SHP77 treated with DMSO at 0.1 percent for 48 hours (cell line): Measurements from ENCODE around the gene ZSWIM5.
"Not testable (repeated sequence)": the region's sequence is repeated elsewhere in the genome, so short reads cannot be mapped to it uniquely, and the experiment has no call there.

Experiments used
- DNase-seq: peaks from one replicate; lab custom pipeline; 2025; lab: John Stamatoyannopoulos, UW

ZSWIM5 gene

GRCh38 chr1:45002650-45003645, 203.5 kb downstream of the ZSWIM5 start:
- DNase-seq, result no peak

GRCh38 chr1:45001576-45001975, 204.8 kb downstream of the ZSWIM5 start:
- DNase-seq, result not testable (repeated sequence)

DNA sequence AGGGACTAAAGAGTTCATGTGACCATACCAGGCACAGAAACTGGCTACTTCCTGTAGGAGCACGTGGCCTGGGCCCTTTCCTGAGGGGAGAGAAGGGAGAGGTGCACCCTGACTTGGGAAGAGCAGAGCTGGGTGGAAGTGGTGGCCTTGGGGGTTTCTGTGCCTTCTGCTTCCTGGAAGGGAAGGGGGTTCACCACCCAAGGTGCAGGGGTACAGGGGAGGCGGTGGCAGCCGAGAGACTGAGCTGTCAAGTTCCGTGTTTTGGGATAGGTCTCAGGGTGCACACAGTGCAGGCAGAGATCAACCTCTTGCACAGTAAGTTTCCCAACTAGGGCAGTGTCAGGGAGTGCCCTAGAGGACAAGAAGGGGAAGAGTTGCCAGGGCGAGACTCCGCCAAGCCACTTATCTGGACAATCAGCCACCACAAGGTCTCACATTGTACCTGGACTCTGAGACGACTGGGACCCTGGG, 205.4 kb downstream of the ZSWIM5 start:
- no peak for DNase-seq

DNA sequence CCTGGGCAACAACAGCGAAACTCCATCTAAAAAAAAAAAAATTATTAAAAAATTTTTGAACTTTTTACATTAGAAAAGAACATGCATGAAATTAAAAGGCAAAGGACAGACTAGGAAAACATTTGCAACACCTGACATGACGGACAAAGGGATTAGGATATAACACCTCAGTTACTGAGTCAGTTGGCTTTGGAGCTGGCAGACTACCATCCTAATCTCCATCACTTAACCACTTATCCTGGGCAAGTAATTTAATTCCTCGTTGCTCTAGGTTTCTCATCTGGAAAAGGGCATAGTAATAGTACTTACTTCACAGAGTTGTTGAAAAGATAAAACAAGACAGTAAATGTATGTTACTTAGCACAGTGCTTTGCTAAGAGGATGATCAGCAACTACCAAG, 207.2 kb downstream of the ZSWIM5 start:
- no peak for DNase-seq

- DNase-seq, result no peak
Observed at GRCh38 chr1:44995467-44996238, 210.8 kb downstream of the ZSWIM5 start.

DNA sequence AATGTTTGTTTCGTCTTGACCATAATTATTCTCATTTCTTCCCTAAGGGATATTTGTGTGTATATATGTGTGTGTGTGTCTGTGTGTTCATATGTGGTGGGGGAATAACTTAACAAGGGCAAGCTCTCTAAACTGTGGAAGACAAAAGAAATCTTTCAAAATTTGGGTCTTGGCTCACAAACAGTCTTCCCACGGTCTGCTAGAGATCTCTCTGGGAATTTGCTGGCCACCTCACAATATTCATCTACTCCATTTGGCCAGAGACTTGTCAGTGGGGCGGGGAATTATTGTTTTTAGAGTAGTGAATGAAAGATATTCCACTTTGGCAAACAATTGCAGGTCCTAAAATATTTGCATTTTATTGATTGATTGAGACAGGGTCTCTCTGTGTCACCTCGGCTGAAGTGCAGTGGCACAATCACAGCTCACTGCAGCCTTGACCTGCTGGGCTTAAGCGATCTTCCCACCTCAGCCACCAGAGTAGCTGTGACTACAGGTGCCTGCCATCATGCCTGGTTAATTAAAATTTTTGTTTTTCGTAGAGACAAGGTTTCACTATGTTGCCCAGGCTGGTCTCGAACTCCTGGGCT, 212.0 kb downstream of the ZSWIM5 start:
- DNase-seq, result no peak

GRCh38 chr1:44988531-44989156, 217.8 kb downstream of the ZSWIM5 start:
- no peak for DNase-seq

DNA sequence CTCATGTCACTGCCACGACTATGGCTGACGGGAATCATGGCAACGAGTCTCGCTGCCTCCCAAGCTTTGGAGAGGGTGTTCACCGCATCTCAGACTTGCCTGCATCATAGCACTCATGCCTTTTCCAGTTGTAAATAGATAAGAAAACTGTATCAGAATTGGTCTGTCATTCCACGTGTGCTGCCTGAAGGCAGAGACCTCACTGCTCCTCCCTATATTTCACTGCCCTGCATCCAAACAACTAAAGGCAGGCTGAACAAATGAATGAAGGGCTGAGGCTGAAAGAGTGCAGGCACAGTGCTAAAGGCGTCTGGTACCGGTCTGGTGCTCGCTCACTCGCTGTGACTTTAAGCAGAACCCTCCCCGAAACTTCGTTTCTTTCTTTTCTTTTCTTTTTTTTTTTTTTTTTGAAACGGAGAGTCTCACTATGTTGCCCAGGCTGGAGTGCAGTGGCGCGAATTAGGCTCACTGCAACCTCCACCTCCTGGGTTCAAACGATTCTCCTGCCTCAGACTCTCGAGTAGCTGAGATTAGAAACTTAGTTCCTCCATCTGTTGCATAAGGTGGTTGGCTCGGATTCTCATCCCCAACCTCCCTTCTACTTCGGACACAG, 220.6 kb downstream of the ZSWIM5 start:
- no peak for DNase-seq

DNA sequence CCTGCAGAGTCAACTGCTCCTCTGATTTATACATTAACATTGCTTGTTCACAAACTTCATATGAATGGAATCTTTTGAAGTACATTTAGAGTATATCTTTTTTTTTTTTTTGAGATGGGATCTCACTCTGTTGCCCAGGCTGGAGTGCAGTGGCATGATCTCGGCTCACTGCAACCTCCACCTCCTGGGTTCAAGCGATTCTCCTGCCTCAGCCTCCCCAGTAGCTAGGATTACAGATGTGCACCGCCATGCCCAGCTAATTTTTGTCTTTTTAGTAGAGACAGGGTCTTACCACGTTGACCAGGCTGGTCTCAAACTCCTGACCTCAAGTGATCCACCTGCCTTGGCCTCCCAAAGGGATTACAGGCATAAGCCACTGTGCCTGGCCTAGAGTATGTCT, 229.0 kb downstream of the ZSWIM5 start:
- DNase-seq, result not testable (repeated sequence)

DNA sequence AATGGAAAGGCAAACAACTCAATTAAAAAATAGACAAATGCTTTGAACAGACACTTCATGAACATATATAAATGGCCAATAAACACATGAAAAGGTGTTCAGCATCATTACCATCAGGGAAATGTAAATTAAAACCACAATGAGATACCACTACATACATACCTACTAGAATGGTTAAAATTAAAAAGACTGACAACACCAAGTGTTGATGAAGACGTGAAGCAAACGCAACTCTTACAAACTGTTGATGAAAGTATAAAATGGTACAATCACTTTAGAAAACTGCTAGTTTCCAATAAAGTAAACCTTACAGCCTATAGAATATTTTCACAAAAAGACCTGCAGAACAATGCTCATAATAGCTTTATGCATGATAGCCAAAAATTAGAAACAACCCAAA, 230.2 kb downstream of the ZSWIM5 start:
- no peak for DNase-seq

DNA sequence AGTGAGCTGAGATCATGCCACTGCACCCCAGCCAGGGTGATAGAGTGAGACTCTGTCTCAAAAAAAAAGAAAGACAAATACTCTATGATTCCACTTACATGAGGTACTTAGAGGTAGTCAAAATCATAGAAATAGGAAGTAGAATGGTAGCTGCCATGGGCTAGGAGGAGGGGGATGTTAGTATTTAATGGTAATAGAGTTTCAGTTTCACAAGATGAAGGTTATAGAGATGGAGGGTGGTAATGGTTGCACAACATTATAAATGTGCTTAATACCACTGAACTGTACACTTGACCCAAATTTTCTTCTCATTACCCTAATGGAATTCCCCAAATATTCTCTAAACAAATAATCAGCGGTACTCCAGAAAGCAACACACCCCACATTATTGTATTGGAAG, 232.8 kb downstream of the ZSWIM5 start:
- no peak for DNase-seq

- DNase-seq, result no peak
Observed at GRCh38 chr1:44970317-44970716, 236.1 kb downstream of the ZSWIM5 start.
